NOMO-1 (cell line): ENCODE data around the gene TCN2.
"Not testable (repeated sequence)": the region's sequence is repeated elsewhere in the genome, so short reads cannot be mapped to it uniquely, and the experiment has no call there.

ENCODE experiments used
- DNase-seq, 2 experiments: peaks; one replicate each; lab custom pipeline; 2025; ENCODE audit not compliant: unreplicated experiment in 2 of 2; lab: John Stamatoyannopoulos, UW

TCN2 gene

GRCh38 chr22:30643055-30643875 is 36.3 kb downstream of the TCN2 start:
- DNase-seq, result no peak

DNA sequence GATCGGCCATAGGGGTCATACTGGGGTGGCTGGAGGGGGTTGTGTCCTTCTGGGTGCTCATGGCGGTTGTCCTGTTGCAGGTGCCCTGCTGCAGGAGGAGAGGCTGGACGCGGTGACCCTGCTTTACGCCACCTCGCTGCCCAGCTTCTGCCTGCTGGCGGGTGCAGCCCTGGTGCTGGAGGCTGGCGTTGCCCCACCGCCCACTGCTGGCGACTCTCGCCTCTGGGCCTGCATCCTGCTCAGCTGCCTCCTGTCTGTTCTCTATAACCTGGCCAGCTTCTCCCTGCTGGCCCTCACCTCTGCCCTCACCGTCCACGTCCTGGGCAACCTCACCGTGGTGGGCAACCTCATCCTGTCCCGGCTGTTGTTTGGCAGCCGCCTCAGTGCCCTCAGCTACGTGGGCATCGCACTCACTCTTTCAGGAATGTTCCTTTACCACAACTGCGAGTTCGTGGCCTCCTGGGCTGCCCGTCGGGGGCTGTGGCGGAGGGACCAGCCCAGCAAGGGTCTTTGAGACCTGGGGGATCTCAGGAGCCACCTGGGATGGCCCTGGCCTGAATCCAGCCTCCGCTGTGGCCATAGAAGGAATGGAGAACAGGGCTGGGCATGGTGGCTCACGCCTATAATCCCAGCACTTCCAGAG is 39.7 kb downstream of the TCN2 start:
- DNase-seq, result no peak

DNA sequence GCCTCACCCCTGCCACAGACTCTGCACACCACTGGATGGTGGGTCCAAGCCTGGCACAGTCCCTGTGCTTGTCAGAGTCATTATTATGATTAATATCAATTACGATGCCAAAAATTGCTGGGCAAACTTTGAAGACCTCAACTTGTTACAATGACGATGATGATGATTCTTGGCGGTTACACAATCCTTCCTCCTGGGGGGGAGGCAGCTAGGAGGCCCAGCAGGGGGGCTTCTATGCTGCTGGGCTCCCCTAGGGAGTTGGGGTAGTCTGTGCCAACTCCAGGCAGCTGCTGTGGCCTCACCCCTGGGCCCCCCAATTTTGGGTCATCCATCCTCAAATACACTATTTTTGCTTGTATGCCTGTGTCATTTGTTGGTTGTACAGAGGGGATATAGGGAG is 40.6 kb downstream of the TCN2 start:
- DNase-seq, result no peak

- no peak for DNase-seq
These were observed 41.9 kb downstream of the TCN2 start for GRCh38 chr22:30648825-30649224.

DNA sequence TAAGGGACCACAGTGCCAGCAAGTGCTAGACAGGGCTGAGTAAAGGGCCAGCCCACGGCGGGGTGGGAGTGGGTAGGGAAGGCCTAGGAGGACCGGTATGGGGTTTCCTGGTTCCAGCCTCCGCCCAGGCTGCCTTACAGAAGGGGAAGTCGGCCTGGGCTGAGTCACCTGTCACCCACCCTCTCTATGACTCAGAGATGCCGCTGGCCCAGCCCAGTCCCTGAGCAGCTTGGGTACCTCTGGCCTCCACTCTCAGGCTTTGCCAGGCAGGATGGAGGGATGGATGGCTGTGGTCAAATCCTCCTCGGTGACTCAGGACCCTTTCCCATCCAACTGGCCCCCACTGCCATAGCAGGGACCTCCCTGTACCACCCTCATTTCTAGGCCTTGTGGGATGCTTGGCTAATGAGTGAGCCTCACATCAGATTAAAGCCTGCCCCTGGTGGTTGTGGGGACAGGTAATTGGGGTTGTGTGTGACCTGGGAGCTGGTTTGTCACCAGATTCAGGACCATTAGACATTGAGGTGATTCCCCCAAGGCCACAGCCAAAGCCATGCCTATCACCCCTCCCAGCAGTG is 42.5 kb downstream of the TCN2 start:
- peak; percentile 89 to 90 for DNase-seq

- DNase-seq, result no peak
These were observed 43.6 kb downstream of the TCN2 start for GRCh38 chr22:30650508-30651116.

- no peak for DNase-seq
These were observed 45.9 kb downstream of the TCN2 start for GRCh38 chr22:30652852-30653251.

DNA sequence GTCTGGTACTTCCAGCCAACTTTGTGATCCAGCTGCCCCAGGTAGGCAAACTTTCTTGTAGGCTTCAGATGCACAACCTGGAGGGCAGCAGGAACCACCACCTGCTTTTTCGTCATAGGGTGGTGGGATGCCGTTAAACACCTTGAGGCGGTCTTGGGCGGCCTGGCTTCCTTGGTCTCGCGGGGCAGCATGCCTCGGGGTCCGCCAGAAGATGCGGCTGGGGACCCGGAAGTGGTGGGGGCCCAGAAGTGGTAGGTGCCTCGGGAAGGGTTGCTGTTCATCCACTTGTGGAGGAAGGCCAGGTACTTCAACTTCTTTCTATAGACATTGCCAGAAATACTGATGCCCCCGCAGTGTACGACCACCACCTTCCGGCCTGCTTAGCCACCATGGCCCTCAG is 47.4 kb downstream of the TCN2 start:
- no peak for DNase-seq

- DNase-seq, result no peak
These were observed 48.6 kb downstream of the TCN2 start for GRCh38 chr22:30655532-30655931.

GRCh38 chr22:30662040-30662439 is 55.1 kb downstream of the TCN2 start:
- DNase-seq, result no peak

- no peak for DNase-seq
These were observed 57.8 kb downstream of the TCN2 start for GRCh38 chr22:30664798-30665197.

- no peak for DNase-seq
These were observed 58.3 kb downstream of the TCN2 start for GRCh38 chr22:30665266-30665665.

DNA sequence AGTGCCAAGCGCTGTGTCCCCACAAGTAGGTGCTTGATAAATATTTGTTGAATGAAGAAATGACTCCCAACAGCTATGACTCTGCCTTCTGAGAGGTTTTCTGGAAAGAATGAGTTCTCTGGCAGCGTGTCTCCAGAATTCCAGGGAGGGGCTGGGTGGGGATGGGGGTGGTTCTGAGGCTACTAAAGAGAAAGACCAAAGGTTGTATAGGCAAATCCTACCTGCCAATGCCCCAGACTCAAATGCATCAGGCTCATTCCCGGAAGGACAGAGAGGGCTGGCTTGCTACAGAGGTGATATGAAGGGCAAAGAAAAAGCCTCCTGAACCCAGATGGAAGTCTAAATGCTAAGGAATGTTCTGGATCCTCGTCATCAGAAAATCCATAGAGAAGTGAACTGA is 58.8 kb downstream of the TCN2 start:
- no peak for DNase-seq

DNA sequence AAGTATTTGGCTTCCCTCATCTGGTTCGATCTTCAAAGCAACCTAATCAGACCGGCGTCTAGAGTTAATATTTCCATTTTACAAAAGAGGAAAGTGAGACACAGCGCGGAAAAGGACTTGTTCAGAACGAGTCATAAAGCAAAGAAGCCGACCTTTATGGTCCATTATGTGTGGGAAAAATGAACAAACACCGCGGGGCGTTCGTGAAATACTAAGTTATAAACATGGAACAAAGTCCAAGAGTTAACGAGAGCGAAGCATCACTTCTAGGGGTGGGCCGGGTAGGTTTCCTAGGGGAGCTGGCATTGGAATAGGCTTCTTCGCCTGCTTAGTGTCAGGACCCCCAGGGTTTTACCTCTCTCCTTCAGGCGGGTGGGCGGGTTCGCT is 60.1 kb downstream of the TCN2 start:
- peak in 1 of 2 experiments; percentile 36 for DNase-seq

DNA sequence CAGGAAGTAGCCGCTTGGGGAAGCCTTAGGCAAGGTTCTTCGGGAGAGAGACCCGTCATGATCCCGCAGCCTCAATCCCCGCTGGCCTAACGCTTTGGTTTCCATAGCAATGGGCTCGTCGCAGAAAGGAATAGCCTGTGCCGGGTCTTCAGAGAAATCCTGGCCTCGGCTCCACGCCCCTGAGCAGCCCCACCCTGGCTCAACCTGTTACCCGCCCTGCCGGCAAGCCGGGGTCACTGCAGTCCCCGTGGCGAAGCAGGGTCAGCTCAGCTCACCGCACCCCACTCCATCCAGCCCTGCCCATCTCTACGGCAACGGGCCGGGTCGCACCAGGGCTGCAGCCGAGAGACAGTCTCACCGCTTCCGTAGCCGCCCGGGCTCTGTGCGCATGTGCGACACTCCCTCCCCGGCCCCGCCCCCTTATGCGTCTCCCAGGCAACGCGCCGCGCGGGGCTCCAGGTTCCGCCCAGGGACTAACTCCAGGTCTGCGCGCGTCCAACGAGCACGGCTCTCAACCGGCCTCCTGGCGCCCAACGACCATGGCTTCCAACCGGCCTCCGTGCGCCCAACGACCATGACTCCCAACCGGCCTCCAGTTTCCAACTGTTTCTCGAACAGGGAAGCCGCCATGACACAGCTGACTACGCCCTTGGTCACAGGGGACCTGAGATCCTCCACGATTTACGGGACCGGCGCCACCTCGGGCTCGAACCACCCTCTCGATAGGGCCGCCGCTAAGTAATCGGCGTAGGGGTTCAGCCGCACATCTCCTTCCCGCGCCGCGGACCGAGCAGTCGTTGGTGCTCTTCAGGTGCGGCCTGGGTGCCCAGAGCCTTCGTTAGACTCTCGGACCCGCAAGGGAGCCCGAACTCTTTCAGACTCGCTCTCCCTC is 60.8 kb downstream of the TCN2 start, which contains the start of gene DUSP18:
TSS of gene DUSP18 (minus strand) at position 382 of the 892 bp plus-strand sequence. CDS start 3,872 bp downstream, outside the sequence.
- DNase-seq, result peak; percentile 80 to 81

DNA sequence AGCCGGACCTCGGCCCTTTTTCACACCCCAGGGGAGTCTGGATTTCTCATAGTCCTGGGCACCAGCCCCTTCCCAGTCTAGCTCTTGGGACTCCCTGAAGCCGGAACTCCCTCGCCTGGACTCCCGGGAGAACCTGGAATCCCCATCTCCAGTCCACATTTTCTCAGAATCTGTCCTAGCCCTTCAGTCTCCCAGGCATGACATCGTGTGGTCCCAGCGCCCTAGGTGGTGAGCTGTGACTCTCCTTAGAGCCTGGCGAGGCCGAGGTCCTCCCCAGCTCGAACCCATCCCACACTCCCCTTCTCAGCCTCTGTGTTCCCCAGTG is 61.4 kb downstream of the TCN2 start:
- no peak for DNase-seq

DNA sequence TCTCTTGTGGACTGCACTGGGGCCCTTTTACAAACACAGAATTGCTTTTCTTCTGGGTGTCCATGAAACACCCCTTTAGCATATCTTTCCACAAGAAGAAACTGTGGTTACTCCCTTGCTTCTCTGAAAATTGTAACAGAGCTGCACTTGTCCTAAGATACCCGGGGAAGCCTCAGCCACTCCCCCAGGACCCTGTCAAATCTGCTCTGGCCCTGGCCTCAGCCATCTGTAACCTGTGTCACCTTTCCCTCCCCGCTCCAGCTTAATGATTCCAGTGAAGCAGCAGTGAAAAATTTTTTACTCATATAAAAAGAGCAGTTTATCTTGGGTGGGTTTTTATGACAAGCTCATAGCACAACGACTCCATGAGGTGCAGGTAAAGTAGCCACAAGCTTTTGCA is 64.1 kb downstream of the TCN2 start:
- DNase-seq, result no peak

DNA sequence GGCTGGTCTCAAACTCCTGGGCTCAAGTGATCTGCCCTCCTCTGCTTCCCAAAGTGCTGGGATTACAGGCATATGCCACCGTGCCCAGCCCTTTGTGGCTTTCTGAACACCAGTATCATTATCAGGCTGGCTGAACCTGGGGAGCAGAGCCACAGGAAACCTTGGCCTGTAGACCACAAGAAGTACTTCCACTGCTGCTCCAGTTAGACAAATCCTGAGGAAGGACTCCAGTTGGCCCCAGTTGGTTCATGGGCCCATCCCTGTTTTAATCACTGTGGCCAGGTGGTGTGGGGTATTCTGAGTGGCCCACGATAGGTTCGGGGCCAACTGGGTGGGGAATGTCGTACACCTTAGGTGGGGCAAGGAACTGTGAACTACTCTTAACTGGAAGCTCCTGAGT is 66.2 kb downstream of the TCN2 start:
- no peak for DNase-seq

- no peak for DNase-seq
These were observed 67.5 kb downstream of the TCN2 start for GRCh38 chr22:30674482-30674881.

- no peak for DNase-seq
These were observed 68.5 kb downstream of the TCN2 start for GRCh38 chr22:30675436-30675835.

DNA sequence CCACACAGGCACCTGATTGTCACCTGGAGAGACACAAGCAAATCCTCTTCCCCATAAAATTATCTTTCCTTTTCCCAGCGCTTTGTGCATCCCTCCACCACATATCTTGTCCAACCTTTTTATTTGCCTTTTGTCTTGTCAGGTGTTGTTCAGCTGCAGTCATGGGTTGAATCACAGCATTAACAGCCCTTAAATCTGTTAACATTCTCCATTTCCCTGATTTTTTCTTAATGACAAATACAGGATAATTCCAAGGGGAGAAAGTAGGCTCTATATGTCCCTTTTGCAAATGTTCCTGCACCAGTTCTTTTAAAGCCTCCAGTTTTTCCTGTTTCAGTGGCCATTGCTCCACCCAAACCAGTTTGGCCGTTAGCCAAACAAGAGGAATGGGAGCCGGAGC is 69.6 kb downstream of the TCN2 start:
- not testable (repeated sequence) for DNase-seq
